Naive thymus-derived CD4-positive, alpha-beta T cell (primary cell): ENCODE results near the gene USP4. TPM values are rescaled to one million over a fixed set of nuclear protein-coding genes. Genes with fewer than 3 reads are reported as not detected.
A peak's percentile ranks its signal among the peaks of the same experiment; 100 is the strongest.

ENCODE experiments used
- ATAC-seq: fragments of 150-1000 bp; cut with Tn5 transposase; 2 replicates; pipeline ENCODE4 v1.10.0; 2021; ENCODE audit warnings: mild to moderate bottlenecking, moderate library complexity
- CTCF ChIA-PET: fragments of 350-600 bp; sonication (Branson Sonifier 250); formaldehyde crosslinking; loops from one replicate; lab custom pipeline; 2021; ENCODE audit warnings: antibody characterized with exemption; lab: Charles Lee
- POLR2A ChIA-PET: fragments of 350-600 bp; sonication (Branson Sonifier 250); formaldehyde crosslinking; loops from one replicate; lab custom pipeline; 2021; ENCODE audit warnings: antibody characterized with exemption, inconsistent platforms; lab: Charles Lee
- DNase-seq, 9 donors: peaks; one replicate each; pipeline versions ENCODE4 v3.0.0 to v3.0.0-alpha.2; 2020 to 2022; ENCODE audit warnings: mixed read lengths in 1 of 9
- H3K27ac ChIP-seq: one replicate; pipeline ENCODE4 v1.7.0; 2013; ENCODE audit warnings: mild to moderate bottlenecking, low read depth, low read length, moderate library complexity
- H3K27me3 ChIP-seq, 2 donors: one replicate each; pipeline ENCODE4 v1.7.0; 2013; ENCODE audit warnings: low read length in 2 of 2, mild to moderate bottlenecking in 2 of 2, moderate library complexity in 2 of 2; ENCODE audit not compliant: control insufficient read depth in 2 of 2, insufficient read depth in 2 of 2
- H3K36me3 ChIP-seq, 3 experiments: 1 replicate in 2 of 3; 2 replicates in 1 of 3; pipeline ENCODE4 v1.7.0; 2013; ENCODE audit warnings: low read length in 3 of 3, mild to moderate bottlenecking in 3 of 3, moderate library complexity in 1 of 3; ENCODE audit not compliant: insufficient read depth in 3 of 3, control insufficient read depth in 2 of 3
- H3K4me1 ChIP-seq, 2 donors: one replicate each; pipeline ENCODE4 v1.7.0; 2013; ENCODE audit warnings: low read length in 2 of 2, mild to moderate bottlenecking in 2 of 2, moderate library complexity in 1 of 2; ENCODE audit not compliant: control insufficient read depth in 2 of 2, insufficient read depth in 2 of 2
- H3K4me3 ChIP-seq: 2 replicates; pipeline ENCODE4 v1.7.0; 2013; ENCODE audit warnings: mild to moderate bottlenecking, low read length
- H3K9me3 ChIP-seq, 3 experiments: 1 replicate in 2 of 3; 2 replicates in 1 of 3; pipeline ENCODE4 v1.7.0; 2013; ENCODE audit warnings: low read length in 3 of 3; ENCODE audit not compliant: control insufficient read depth in 2 of 3
- H3K27ac Mint-ChIP-seq, 9 donors: one replicate each; pipeline ENCODE4 v1.8.0; 2020 to 2022; ENCODE audit warnings: mixed read lengths in 9 of 9, mild to moderate bottlenecking in 8 of 9, moderate library complexity in 5 of 9, inconsistent platforms in 2 of 9
- H3K27me3 Mint-ChIP-seq, 5 donors: one replicate each; pipeline ENCODE4 v1.8.0; 2021 to 2022; ENCODE audit warnings: mixed read lengths in 5 of 5, mild to moderate bottlenecking in 1 of 5
- H3K36me3 Mint-ChIP-seq, 5 donors: one replicate each; pipeline ENCODE4 v1.8.0; 2020 to 2022; ENCODE audit warnings: mixed read lengths in 5 of 5, mild to moderate bottlenecking in 3 of 5, inconsistent platforms in 1 of 5
- H3K4me1 Mint-ChIP-seq, 7 donors: one replicate each; pipeline ENCODE4 v1.8.0; 2020 to 2022; ENCODE audit warnings: mixed read lengths in 7 of 7, mild to moderate bottlenecking in 3 of 7, inconsistent platforms in 1 of 7
- H3K4me3 Mint-ChIP-seq, 10 donors: one replicate each; pipeline ENCODE4 v1.8.0; 2020 to 2022; ENCODE audit warnings: mild to moderate bottlenecking in 10 of 10, mixed read lengths in 10 of 10, moderate library complexity in 6 of 10, inconsistent platforms in 2 of 10
- H3K9me3 Mint-ChIP-seq, 11 donors: one replicate each; pipeline ENCODE4 v1.8.0; 2020 to 2022; ENCODE audit warnings: mixed read lengths in 11 of 11, mild to moderate bottlenecking in 4 of 11, inconsistent platforms in 1 of 11, moderate library complexity in 1 of 11
- intact Hi-C, 2 donors: fragments of 100-400 bp; cut with micrococcal nuclease; formaldehyde crosslinking; loops; one replicate each; pipeline ENCODE4 v1.15.1; 2023
- polyA plus RNA-seq, 2 donors: library from polyadenylated mRNA; unstranded; fragments of 300-500 nt; fragmentation: Illumina TruSeq; gene quantifications; one replicate each; pipeline ENCODE4 v1.2.3, GENCODE V29; 2021
- total RNA-seq, 6 experiments: library from RNA in 5 of 6; stranded (reverse) in 5 of 6; gene quantifications; 1 replicate in 5 of 6; 2 replicates in 1 of 6; pipeline ENCODE4 v1.2.3 and lab custom pipeline; 2021 to 2026

The USP4 gene
- total and polyA plus RNA-seq, 7 experiments from 2014 or later, result 54.6 to 135 (median 100) TPM

DNA sequence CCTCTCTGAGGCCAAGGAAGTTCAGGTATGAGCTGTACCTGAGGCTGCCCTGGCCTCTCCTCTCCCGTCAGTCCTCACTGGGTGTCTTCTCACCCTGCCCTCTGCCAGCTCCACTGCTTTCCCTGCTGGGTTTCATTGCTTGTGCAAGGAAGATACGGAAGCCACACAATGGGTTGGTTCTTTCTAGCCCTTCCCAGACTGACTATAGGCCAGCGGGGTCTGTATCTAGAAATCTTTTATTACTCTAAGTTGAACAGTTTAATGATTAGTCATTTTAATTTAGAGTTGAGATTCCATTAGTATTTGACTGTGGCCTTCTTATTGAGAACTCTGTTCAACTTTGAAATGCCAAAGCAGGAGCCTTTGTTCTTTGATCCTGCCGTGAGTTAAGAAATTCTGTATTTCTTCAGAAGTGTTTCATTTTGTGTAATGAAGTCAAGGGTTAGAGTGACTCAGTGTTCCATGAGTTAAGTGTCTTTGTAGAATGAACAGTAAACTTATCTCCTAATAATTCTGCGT is 79.0 kb downstream of the USP4 start:
- Mint-ChIP-seq H3K36me3 (no peaks in the 10 kb centered on the region), H3K27me3 (no peaks in the 10 kb centered on the region), H3K4me3 (no peak overlapping the region), H3K4me1 (no peaks in the 10 kb centered on the region), H3K27ac (no peak overlapping the region), H3K9me3 (no peaks in the 10 kb centered on the region)
- no peaks in the 10 kb centered on the region for H3K27me3 ChIP-seq
- intact Hi-C loops, result no loop called here
- no peak overlapping the region for H3K4me3 ChIP-seq
- ATAC-seq (no peak), DNase-seq (no peak)
- no peaks in the 10 kb centered on the region for H3K36me3 ChIP-seq
- no peak overlapping the region for H3K27ac ChIP-seq
- POLR2A ChIA-PET, result no interaction called here
- CTCF ChIA-PET, result interaction anchor here (0.5 to 0.7 kb wide), 2 partner anchors 398 to 811 kb away, joined by 4 read pairs; no protein-coding TSS in a partner anchor
- no peaks in the 10 kb centered on the region for H3K4me1 ChIP-seq
- H3K9me3 ChIP-seq, result no peaks in the 10 kb centered on the region

DNA sequence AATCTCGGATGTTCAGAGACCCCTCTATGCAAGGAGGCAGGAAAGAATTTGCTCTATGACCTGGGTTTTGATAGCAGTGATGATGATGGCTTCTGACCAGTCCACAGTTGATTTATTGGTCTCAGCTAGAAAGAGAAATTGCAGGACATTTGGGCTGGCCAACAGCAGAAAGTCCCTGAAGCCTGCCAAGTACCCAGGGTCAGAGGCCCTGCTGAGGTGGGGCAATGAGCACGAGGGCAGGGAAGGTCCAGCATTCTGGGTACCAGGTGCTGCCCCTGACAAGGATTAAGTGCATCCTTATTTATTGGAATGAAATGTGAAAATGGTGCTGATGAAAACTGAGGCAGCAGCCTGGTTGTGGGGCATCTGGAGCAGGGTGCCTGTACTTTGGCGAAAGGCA is 82.7 kb downstream of the USP4 start:
- Histone ChIP-seq H3K27ac (no peak overlapping the region), H3K9me3 (no peaks in the 10 kb centered on the region), H3K4me3 (no peak overlapping the region), H3K27me3 (no peaks in the 10 kb centered on the region), H3K4me1 (no peaks in the 10 kb centered on the region), H3K36me3 (no peaks in the 10 kb centered on the region)
- Mint-ChIP-seq H3K9me3 (peaks cover 0 to 1% (median 0%) of the 10 kb centered on the region in 11 donors), H3K4me3 (no peak overlapping the region), H3K36me3 (no peaks in the 10 kb centered on the region), H3K27ac (no peak overlapping the region), H3K4me1 (peaks cover 0 to 6% (median 0%) of the 10 kb centered on the region in 7 donors), H3K27me3 (peaks cover 0 to 4% (median 0%) of the 10 kb centered on the region in 5 donors)
- DNase-seq (no peak), ATAC-seq (no peak)
- ChIA-PET POLR2A (no interaction called here), CTCF (no interaction called here)
- intact Hi-C loops, result no loop called here

DNA sequence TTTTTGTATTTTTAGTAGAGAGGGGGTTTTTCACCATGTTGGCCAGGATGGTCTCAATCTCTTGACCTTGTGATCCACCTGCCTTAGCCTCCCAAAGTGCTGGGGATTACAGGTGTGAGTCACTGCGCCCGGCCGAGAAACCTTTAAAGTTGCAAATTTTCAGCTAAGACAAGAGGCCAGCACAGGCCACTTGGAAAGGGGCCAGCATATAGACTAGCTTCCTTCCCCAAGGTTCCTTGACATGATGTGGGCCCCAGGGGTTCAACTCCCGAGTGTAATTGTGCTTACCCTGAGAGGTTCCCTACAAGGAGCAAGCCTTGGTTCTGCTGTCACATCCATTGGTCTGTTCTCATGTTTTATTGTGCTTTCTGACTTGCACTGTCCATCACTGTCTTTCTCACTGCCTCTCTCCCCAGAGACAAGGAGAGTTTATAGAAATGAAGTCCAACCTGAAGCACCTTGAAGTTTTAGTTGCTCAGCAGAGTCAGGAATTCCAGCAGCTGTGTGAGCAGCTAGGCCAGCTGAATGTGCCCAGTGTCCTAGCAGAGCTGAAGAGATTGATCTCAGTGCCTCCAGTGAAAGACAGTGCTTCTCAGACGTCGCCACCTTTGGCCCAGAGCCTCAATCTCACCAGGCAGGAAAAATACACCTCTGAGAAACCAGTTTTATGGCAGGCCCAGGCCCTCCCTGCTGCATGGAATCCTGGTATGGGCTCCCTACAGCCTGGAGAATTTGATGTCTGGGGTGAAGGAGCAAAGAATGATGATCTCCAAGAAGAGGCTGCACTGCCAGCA is 83.9 kb downstream of the USP4 start:
- H3K27ac Mint-ChIP-seq, result no peak overlapping the region
- intact Hi-C loops, result no loop called here
- H3K27me3 Mint-ChIP-seq, result peaks cover 0 to 4% (median 0%) of the 10 kb centered on the region in 5 donors
- CTCF ChIA-PET, result interaction anchor here (0.7 kb wide), 1 partner anchor 34 kb away, joined by 3 read pairs; no protein-coding TSS in a partner anchor
- no peak for DNase-seq
- no peak for ATAC-seq
- H3K36me3 Mint-ChIP-seq, result no peaks in the 10 kb centered on the region
- no peak overlapping the region for H3K4me3 ChIP-seq
- POLR2A ChIA-PET, result no interaction called here
- H3K9me3 Mint-ChIP-seq, result peaks cover 0 to 1% (median 0%) of the 10 kb centered on the region in 11 donors
- H3K4me3 Mint-ChIP-seq, result no peak overlapping the region
- no peaks in the 10 kb centered on the region for H3K4me1 ChIP-seq
- peaks cover 0 to 6% (median 0%) of the 10 kb centered on the region in 7 donors for H3K4me1 Mint-ChIP-seq
- no peaks in the 10 kb centered on the region for H3K9me3 ChIP-seq
- no peak overlapping the region for H3K27ac ChIP-seq
- no peaks in the 10 kb centered on the region for H3K27me3 ChIP-seq
- H3K36me3 ChIP-seq, result no peaks in the 10 kb centered on the region

DNA sequence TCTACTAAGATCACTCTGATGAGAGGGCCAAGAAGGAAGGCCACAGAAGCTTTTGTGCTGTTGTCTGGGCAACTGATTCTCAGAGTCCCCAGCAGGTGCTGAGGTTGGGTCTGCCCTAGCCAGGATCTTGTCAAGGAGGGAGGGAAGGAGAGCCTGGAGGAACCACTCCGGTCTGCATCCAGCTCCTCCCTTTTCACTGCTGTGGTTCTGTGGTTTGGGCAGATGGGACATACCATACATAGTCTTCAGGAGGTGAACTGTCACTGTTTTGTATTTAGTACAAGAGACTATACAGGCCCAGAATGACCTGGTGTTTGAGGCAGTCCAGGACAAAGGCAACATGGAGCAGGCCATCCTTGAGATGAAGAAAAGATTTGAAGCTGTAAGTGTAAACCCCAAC is 84.7 kb downstream of the USP4 start:
- no peaks in the 10 kb centered on the region for H3K9me3 ChIP-seq
- Mint-ChIP-seq H3K4me1 (peaks cover 0 to 6% (median 0%) of the 10 kb centered on the region in 7 donors), H3K27ac (no peak overlapping the region), H3K27me3 (peaks cover 0 to 4% (median 0%) of the 10 kb centered on the region in 5 donors), H3K9me3 (peaks cover 0 to 1% (median 0%) of the 10 kb centered on the region in 11 donors), H3K36me3 (no peaks in the 10 kb centered on the region), H3K4me3 (no peak overlapping the region)
- H3K36me3 ChIP-seq, result no peaks in the 10 kb centered on the region
- intact Hi-C loops, result no loop called here
- no peak overlapping the region for H3K27ac ChIP-seq
- CTCF ChIA-PET, result interaction anchor here (0.5 to 0.7 kb wide), 2 partner anchors 16 to 33 kb away, joined by 3 to 4 read pairs; no protein-coding TSS in a partner anchor
- no peak overlapping the region for H3K4me3 ChIP-seq
- peak; percentile 26 for ATAC-seq
- no peaks in the 10 kb centered on the region for H3K4me1 ChIP-seq
- no peak for DNase-seq
- POLR2A ChIA-PET, result no interaction called here
- no peaks in the 10 kb centered on the region for H3K27me3 ChIP-seq

DNA sequence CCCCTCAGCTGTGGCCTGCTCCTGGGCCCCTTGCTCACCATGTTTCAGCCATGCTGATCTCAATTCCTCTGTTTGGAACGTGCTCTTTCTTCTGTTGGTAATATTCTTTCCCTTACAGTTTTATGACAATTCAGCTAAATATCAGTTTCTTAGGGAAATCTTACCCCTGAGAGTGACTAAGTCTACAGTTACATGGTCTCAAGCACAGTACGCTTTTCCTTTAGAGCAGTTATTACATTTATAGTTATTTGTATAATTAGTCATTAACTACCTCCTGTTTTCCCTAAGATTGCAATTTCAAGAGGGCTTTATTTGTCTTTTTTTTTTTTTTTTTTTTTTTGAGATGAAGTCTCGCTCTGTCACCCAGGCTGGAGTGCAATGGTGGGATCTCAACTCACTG is 86.3 kb downstream of the USP4 start:
- Mint-ChIP-seq H3K27me3 (peaks cover 0 to 4% (median 0%) of the 10 kb centered on the region in 5 donors), H3K4me1 (peaks cover 0 to 6% (median 0%) of the 10 kb centered on the region in 7 donors), H3K9me3 (peaks cover 0 to 1% (median 0%) of the 10 kb centered on the region in 11 donors), H3K4me3 (no peak overlapping the region), H3K36me3 (no peaks in the 10 kb centered on the region), H3K27ac (no peak overlapping the region)
- Histone ChIP-seq H3K36me3 (no peaks in the 10 kb centered on the region), H3K9me3 (no peaks in the 10 kb centered on the region), H3K4me3 (no peak overlapping the region), H3K27me3 (no peaks in the 10 kb centered on the region), H3K27ac (no peak overlapping the region), H3K4me1 (no peaks in the 10 kb centered on the region)
- intact Hi-C loops, result no loop called here
- ChIA-PET POLR2A (interaction anchor here (0.6 kb wide), 1 partner anchor 946 kb away, joined by 3 read pairs; no protein-coding TSS in a partner anchor), CTCF (no interaction called here)
- DNase-seq, result no peak
- ATAC-seq, result no peak

DNA sequence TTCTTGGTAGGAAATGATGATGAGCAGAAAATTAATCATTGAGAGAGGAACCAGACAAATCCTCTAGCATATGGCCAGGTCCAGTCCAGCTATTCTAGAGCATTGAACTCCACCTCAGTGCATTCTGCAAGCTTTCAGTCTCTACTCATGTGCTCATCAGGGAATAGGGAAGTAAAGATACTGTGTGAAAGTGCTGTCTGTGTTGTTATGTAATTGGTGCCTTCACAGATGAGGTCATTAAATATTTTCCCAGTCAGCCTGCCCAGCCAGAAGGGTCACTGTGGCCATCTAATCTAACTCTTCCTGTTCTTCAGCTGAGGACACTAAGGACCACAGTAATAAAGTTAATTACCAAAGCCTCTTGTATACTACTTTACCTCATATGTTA is 91.0 kb downstream of the USP4 start:
- Mint-ChIP-seq H3K36me3 (no peaks in the 10 kb centered on the region), H3K9me3 (peaks cover 0 to 1% (median 0%) of the 10 kb centered on the region in 11 donors), H3K27me3 (peaks cover 0 to 4% (median 0%) of the 10 kb centered on the region in 5 donors), H3K4me3 (no peak overlapping the region), H3K4me1 (no peaks in the 10 kb centered on the region), H3K27ac (no peak overlapping the region)
- no peaks in the 10 kb centered on the region for H3K4me1 ChIP-seq
- ChIA-PET POLR2A (interaction anchor here (0.6 kb wide), 1 partner anchor 671 kb away, joined by 3 read pairs; no protein-coding TSS in a partner anchor), CTCF (no interaction called here)
- ATAC-seq (peak; percentile 94), DNase-seq (no peak)
- no peaks in the 10 kb centered on the region for H3K9me3 ChIP-seq
- no peak overlapping the region for H3K27ac ChIP-seq
- no peaks in the 10 kb centered on the region for H3K36me3 ChIP-seq
- H3K4me3 ChIP-seq, result no peak overlapping the region
- intact Hi-C loops, result no loop called here
- no peaks in the 10 kb centered on the region for H3K27me3 ChIP-seq
